Measurements from ENCODE around the gene DACH1. TPM values are rescaled to one million over a fixed set of nuclear protein-coding genes. Genes with fewer than 3 reads are reported as not detected.

DACH1 gene
- total and polyA plus RNA-seq, 2 donors from 2014 or later: 5.3 to 10.4 TPM

- FAIRE-seq: no peak
Measured at GRCh38 chr13:71522941-71523526, 344.0 kb downstream of the DACH1 start.

DNA sequence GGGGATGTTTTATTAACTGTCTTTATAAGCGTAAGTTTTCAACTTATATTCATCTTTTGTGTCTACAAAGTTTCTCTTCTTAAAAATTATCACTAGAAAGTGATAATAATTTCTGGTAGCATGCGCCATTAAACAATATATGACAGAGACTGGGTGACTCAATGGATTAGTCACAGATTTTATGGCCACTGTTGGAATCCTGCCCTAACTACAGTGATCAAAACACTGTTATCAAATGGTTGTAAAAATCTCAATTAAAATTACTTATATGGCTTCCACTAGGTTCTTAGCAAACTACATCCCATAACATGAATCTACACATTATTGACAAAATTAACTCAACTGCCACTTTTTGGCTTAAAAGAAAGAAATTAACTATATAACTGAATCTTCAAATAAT is 350.0 kb downstream of the DACH1 start:
- no peak for FAIRE-seq

More at GRCh38 chr13:71522941-71523526, 344.0 kb downstream of the DACH1 start:
- TF ChIP-seq, protein P1, sequence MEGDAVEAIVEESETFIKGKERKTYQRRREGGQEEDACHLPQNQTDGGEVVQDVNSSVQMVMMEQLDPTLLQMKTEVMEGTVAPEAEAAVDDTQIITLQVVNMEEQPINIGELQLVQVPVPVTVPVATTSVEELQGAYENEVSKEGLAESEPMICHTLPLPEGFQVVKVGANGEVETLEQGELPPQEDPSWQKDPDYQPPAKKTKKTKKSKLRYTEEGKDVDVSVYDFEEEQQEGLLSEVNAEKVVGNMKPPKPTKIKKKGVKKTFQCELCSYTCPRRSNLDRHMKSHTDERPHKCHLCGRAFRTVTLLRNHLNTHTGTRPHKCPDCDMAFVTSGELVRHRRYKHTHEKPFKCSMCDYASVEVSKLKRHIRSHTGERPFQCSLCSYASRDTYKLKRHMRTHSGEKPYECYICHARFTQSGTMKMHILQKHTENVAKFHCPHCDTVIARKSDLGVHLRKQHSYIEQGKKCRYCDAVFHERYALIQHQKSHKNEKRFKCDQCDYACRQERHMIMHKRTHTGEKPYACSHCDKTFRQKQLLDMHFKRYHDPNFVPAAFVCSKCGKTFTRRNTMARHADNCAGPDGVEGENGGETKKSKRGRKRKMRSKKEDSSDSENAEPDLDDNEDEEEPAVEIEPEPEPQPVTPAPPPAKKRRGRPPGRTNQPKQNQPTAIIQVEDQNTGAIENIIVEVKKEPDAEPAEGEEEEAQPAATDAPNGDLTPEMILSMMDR (IDR thresholded peaks at IDR 0.05; ENCODE audit: borderline replicate concordance, extremely low read depth, insufficient read depth): no peak
- H3K4me3 ChIP-seq (ENCODE audit: low read length in 3 of 3): no peak overlapping the region
- intact Hi-C loops (cut with DNase I): no loop called here
- H3K27ac ChIP-seq (ENCODE audit: low read depth in 2 of 2, low read length in 2 of 2): no peak overlapping the region
- no peaks in the 10 kb centered on the region for H3K27me3 ChIP-seq (ENCODE audit: control insufficient read depth, insufficient read depth, low read length)
- no peaks in the 10 kb centered on the region for H3K4me1 ChIP-seq (ENCODE audit: control insufficient read depth in 2 of 3, insufficient read depth in 2 of 3, low read depth in 1 of 3, low read length in 3 of 3)
- no peaks in the 10 kb centered on the region for H3K36me3 ChIP-seq (ENCODE audit: control insufficient read depth in 2 of 3, insufficient read depth in 3 of 3, low read length in 3 of 3)
- DNase-seq: no peak
- H3K9ac ChIP-seq (ENCODE audit: low read length in 3 of 3): no peak overlapping the region
- no peaks in the 10 kb centered on the region for H3K9me3 ChIP-seq (ENCODE audit: control insufficient read depth in 2 of 3, insufficient read depth in 1 of 3, low read length in 3 of 3)

DNA sequence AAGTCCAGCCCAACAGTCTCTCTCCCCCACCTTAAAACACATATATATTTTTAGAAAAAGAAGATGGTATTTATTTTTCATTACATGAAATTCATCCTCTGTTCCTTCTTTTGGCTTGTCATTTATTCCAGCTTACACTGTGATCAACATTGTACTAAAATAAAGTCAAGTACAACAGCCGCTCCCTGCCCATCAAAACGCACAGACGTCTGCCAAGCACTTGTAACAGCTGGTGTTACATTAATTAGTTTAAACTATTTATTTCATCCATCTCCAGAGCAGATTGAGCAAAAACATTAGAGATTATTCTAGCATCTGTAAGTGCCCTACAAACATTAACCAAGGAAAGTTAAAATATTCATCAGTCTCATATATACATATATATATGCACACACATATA is 350.5 kb downstream of the DACH1 start:
- H3K9ac ChIP-seq (ENCODE audit: low read length in 3 of 3): no peak overlapping the region
- H3K27me3 ChIP-seq (ENCODE audit: control insufficient read depth, insufficient read depth, low read length): no peaks in the 10 kb centered on the region
- no peaks in the 10 kb centered on the region for H3K4me1 ChIP-seq (ENCODE audit: control insufficient read depth in 2 of 3, insufficient read depth in 2 of 3, low read depth in 1 of 3, low read length in 3 of 3)
- intact Hi-C loops (cut with DNase I): no loop called here
- H3K27ac ChIP-seq (ENCODE audit: low read depth in 2 of 2, low read length in 2 of 2): no peak overlapping the region
- no peaks in the 10 kb centered on the region for H3K9me3 ChIP-seq (ENCODE audit: control insufficient read depth in 2 of 3, insufficient read depth in 1 of 3, low read length in 3 of 3)
- TF ChIP-seq, protein P1 (IDR thresholded peaks at IDR 0.05; ENCODE audit: borderline replicate concordance, extremely low read depth, insufficient read depth): no peak
- H3K36me3 ChIP-seq (ENCODE audit: control insufficient read depth in 2 of 3, insufficient read depth in 3 of 3, low read length in 3 of 3): no peaks in the 10 kb centered on the region
- DNase-seq: no peak
- H3K4me3 ChIP-seq (ENCODE audit: low read length in 3 of 3): no peak overlapping the region
- no peak for FAIRE-seq

More for the DNA sequence above, 350.0 kb downstream of the DACH1 start:
- no peaks in the 10 kb centered on the region for H3K9me3 ChIP-seq (ENCODE audit: control insufficient read depth in 2 of 3, insufficient read depth in 1 of 3, low read length in 3 of 3)
- no peaks in the 10 kb centered on the region for H3K4me1 ChIP-seq (ENCODE audit: control insufficient read depth in 2 of 3, insufficient read depth in 2 of 3, low read depth in 1 of 3, low read length in 3 of 3)
- no peak overlapping the region for H3K4me3 ChIP-seq (ENCODE audit: low read length in 3 of 3)
- H3K36me3 ChIP-seq (ENCODE audit: control insufficient read depth in 2 of 3, insufficient read depth in 3 of 3, low read length in 3 of 3): no peaks in the 10 kb centered on the region
- H3K27ac ChIP-seq (ENCODE audit: low read depth in 2 of 2, low read length in 2 of 2): no peak overlapping the region
- no peak for DNase-seq
- no peak overlapping the region for H3K9ac ChIP-seq (ENCODE audit: low read length in 3 of 3)
- no peaks in the 10 kb centered on the region for H3K27me3 ChIP-seq (ENCODE audit: control insufficient read depth, insufficient read depth, low read length)
- TF ChIP-seq, protein P1 (IDR thresholded peaks at IDR 0.05; ENCODE audit: borderline replicate concordance, extremely low read depth, insufficient read depth): no peak
- intact Hi-C loops (cut with DNase I): no loop called here

- FAIRE-seq (no peak), DNase-seq (no peak)
- intact Hi-C loops (cut with DNase I): no loop called here
- TF ChIP-seq, protein P1 (IDR thresholded peaks at IDR 0.05; ENCODE audit: borderline replicate concordance, extremely low read depth, insufficient read depth): no peak
- no peak overlapping the region for H3K4me3 ChIP-seq (ENCODE audit: low read length in 3 of 3)
- no peaks in the 10 kb centered on the region for H3K9me3 ChIP-seq (ENCODE audit: control insufficient read depth in 2 of 3, insufficient read depth in 1 of 3, low read length in 3 of 3)
- no peak overlapping the region for H3K9ac ChIP-seq (ENCODE audit: low read length in 3 of 3)
- no peaks in the 10 kb centered on the region for H3K27me3 ChIP-seq (ENCODE audit: control insufficient read depth, insufficient read depth, low read length)
- H3K27ac ChIP-seq (ENCODE audit: low read depth in 2 of 2, low read length in 2 of 2): no peak overlapping the region
- no peaks in the 10 kb centered on the region for H3K4me1 ChIP-seq (ENCODE audit: control insufficient read depth in 2 of 3, insufficient read depth in 2 of 3, low read depth in 1 of 3, low read length in 3 of 3)
- no peaks in the 10 kb centered on the region for H3K36me3 ChIP-seq (ENCODE audit: control insufficient read depth in 2 of 3, insufficient read depth in 3 of 3, low read length in 3 of 3)
Measured at GRCh38 chr13:71515744-71516038, 351.3 kb downstream of the DACH1 start.
